HepG2 (cell line): Measurements from ENCODE around the gene TMEM62. TPM values are rescaled to one million over a fixed set of nuclear protein-coding genes. Genes with fewer than 3 reads are reported as not detected.
A peak's percentile ranks its signal among the peaks of the same experiment; 100 is the strongest.

Experiments used
- FIP1L1 ChIP-seq: fragments of 200-400 bp; formaldehyde crosslinking; IDR thresholded peaks from 2 replicates; pipeline ENCODE4 v1.6.1; 2018; ENCODE audit warnings: low read depth, mild to moderate bottlenecking, low read length, moderate library complexity, borderline replicate concordance; ENCODE audit not compliant: insufficient read depth
- FLYWCH1 ChIP-seq: sonication (generic); formaldehyde crosslinking; IDR thresholded peaks from 2 replicates; pipeline ENCODE4 v1.8.1; 2023; ENCODE audit warnings: mild to moderate bottlenecking, missing genetic modification reagents
- GABPB1 ChIP-seq: IDR thresholded peaks from 2 replicates; pipeline ENCODE4 v1.6.1; 2016; ENCODE audit warnings: mild to moderate bottlenecking, missing genetic modification reagents, moderate library complexity, missing compliant biosample characterization
- HNRNPUL1 ChIP-seq: fragments of 200-400 bp; formaldehyde crosslinking; IDR thresholded peaks from 2 replicates; pipeline ENCODE4 v1.6.1; 2017; ENCODE audit warnings: low read depth, mild to moderate bottlenecking, low read length, moderate library complexity
- KLF12 ChIP-seq: sonication (generic); formaldehyde crosslinking; IDR thresholded peaks from 2 replicates; pipeline ENCODE4 v1.4.0; 2020; ENCODE audit warnings: missing genetic modification reagents, borderline replicate concordance
- KLF6 ChIP-seq: IDR thresholded peaks from 2 replicates; pipeline ENCODE4 v1.8.0; 2016; ENCODE audit warnings: missing biosample characterization, missing genetic modification reagents
- MAFG ChIP-seq: sonication (generic); formaldehyde crosslinking; IDR thresholded peaks from 2 replicates; pipeline ENCODE4 v1.5.1; 2020; ENCODE audit warnings: mild to moderate bottlenecking, missing genetic modification reagents
- NFIC ChIP-seq: IDR thresholded peaks from 2 replicates; pipeline ENCODE4 v1.6.1; 2012; ENCODE audit warnings: mild to moderate bottlenecking, low read length, inconsistent platforms
- ONECUT2 ChIP-seq: sonication (generic); formaldehyde crosslinking; IDR thresholded peaks from 2 replicates; pipeline ENCODE4 v1.4.0; 2020; ENCODE audit warnings: missing genetic modification reagents
- PAWR ChIP-seq: sonication (generic); formaldehyde crosslinking; IDR thresholded peaks from 2 replicates; pipeline ENCODE4 v1.4.0; 2020; ENCODE audit warnings: missing genetic modification reagents, mild to moderate bottlenecking, borderline replicate concordance
- RXRB ChIP-seq: IDR thresholded peaks from 2 replicates; pipeline ENCODE4 v1.6.1; 2016; ENCODE audit warnings: borderline replicate concordance, missing genetic modification reagents, missing compliant biosample characterization
- SIX1 ChIP-seq: sonication (generic); formaldehyde crosslinking; IDR thresholded peaks from 2 replicates; pipeline ENCODE4 v1.4.0; 2020; ENCODE audit warnings: missing genetic modification reagents, borderline replicate concordance
- SMARCE1 ChIP-seq: fragments of 450-650 bp; IDR thresholded peaks from 2 replicates; pipeline ENCODE4 v1.6.1; 2017; ENCODE audit warnings: borderline replicate concordance
- SRSF9 ChIP-seq: fragments of 200-400 bp; formaldehyde crosslinking; IDR thresholded peaks from 2 replicates; pipeline ENCODE4 v1.6.1; 2018; ENCODE audit warnings: borderline replicate concordance, mild to moderate bottlenecking, low read depth, low read length; ENCODE audit not compliant: insufficient read depth, poor library complexity, severe bottlenecking
- TRIM24 ChIP-seq: sonication (generic); formaldehyde crosslinking; IDR thresholded peaks from 2 replicates; pipeline ENCODE4 v1.8.0; 2022; ENCODE audit warnings: mild to moderate bottlenecking, missing genetic modification reagents
- WIZ ChIP-seq: sonication (generic); formaldehyde crosslinking; IDR thresholded peaks from 2 replicates; pipeline ENCODE4 v1.5.1; 2020; ENCODE audit warnings: mild to moderate bottlenecking, missing genetic modification reagents
- ZNF326 ChIP-seq: sonication (generic); formaldehyde crosslinking; IDR thresholded peaks from 2 replicates; pipeline ENCODE4 v1.4.0; 2020; ENCODE audit warnings: missing genetic modification reagents, borderline replicate concordance
- ZNF607 ChIP-seq: sonication (generic); formaldehyde crosslinking; IDR thresholded peaks from 2 replicates; pipeline ENCODE4 v1.5.1; 2020; ENCODE audit warnings: missing genetic modification reagents, mild to moderate bottlenecking, borderline replicate concordance
- ZNF878 ChIP-seq: sonication (generic); formaldehyde crosslinking; IDR thresholded peaks from 2 replicates; pipeline ENCODE4 v1.8.1; 2023; ENCODE audit warnings: mild to moderate bottlenecking, missing genetic modification reagents, moderate library complexity
- ZSCAN9 ChIP-seq: IDR thresholded peaks from 2 replicates; pipeline ENCODE4 v1.6.1; 2016; ENCODE audit warnings: borderline replicate concordance
- ZZZ3 ChIP-seq: sonication (generic); formaldehyde crosslinking; IDR thresholded peaks from 2 replicates; pipeline ENCODE4 v1.4.0; 2020; ENCODE audit warnings: missing genetic modification reagents, mild to moderate bottlenecking, borderline replicate concordance
- polyA plus RNA-seq, 8 experiments: library from polyadenylated mRNA; depleted of rRNA in 3 of 8; stranded (reverse) in 7 of 8; unstranded in 1 of 8; fragments of >200 nt; fragmentation: Illumina TruSeq in 4 of 8; extraction: Trizol in 4 of 8; gene quantifications; 2 replicates each; pipeline versions ENCODE4 v1.2.1 to v1.2.3, GENCODE V29; 2011 to 2016; ENCODE audit warnings: low read depth in 4 of 8, missing spikeins in 1 of 8, mixed read lengths in 1 of 8; ENCODE audit not compliant: insufficient read depth in 1 of 8
- total RNA-seq, 5 experiments: library from RNA; depleted of rRNA; stranded (reverse); fragments of >200 nt; fragmentation: Illumina TruSeq; extraction: Trizol; gene quantifications; 2 replicates each; pipeline ENCODE4 v1.2.3, GENCODE V29; 2016; ENCODE audit warnings: low read depth in 1 of 5
- TF ChIP-seq, protein P1 (sequence below): IDR thresholded peaks from 2 replicates; pipeline ENCODE4 v1.6.1; 2016; ENCODE audit warnings: low read depth, borderline replicate concordance
- TF ChIP-seq, protein P2 (sequence below): sonication (generic); formaldehyde crosslinking; IDR thresholded peaks from 2 replicates; pipeline ENCODE4 v1.5.1; 2020; ENCODE audit warnings: mild to moderate bottlenecking, missing genetic modification reagents, moderate library complexity
- TF ChIP-seq, protein P3 (sequence below): sonication (generic); formaldehyde crosslinking; IDR thresholded peaks from 2 replicates; pipeline ENCODE4 v1.4.0; 2020; ENCODE audit warnings: missing genetic modification reagents

Gene TMEM62
- total and polyA plus RNA-seq, 2 of the 13 experiments (the other 11 are each of a cell fraction or from before 2014, with no cell fraction given): 14.2 to 20.9 TPM

GRCh38 chr15:43185157-43186002 is 52.0 kb downstream of the TMEM62 start, which contains the start of gene CCNDBP1 (continued):
- TF ChIP-seq, protein P1, sequence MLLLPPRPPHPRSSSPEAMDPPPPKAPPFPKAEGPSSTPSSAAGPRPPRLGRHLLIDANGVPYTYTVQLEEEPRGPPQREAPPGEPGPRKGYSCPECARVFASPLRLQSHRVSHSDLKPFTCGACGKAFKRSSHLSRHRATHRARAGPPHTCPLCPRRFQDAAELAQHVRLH (CRISPR knock-in tag): no peak; the same call in none of the 2 replicates
- TF ChIP-seq RXRB (CRISPR knock-in tag) (peak; percentile 50; the same call in 1 of the 2 replicates), NFIC (no peak), TRIM24 (no peak), MAFG (CRISPR knock-in tag) (no peak), WIZ (CRISPR knock-in tag) (no peak), ZNF878 (0 out of 2 replicates have a peak, but pooled peaks have one; percentile 9), SMARCE1 (no peak), ZSCAN9 (CRISPR knock-in tag) (0 out of 2 replicates have a peak, but pooled peaks have one; percentile 41), SIX1 (no peak; the same call in 1 of the 2 replicates), KLF6 (CRISPR knock-in tag) (no peak; the same call in 1 of the 2 replicates), ZNF326 (CRISPR knock-in tag) (0 out of 2 replicates have a peak, but pooled peaks have one; percentile 49), FIP1L1 (0 out of 2 replicates have a peak, but pooled peaks have one; percentile 56), FLYWCH1 (CRISPR knock-in tag) (no peak), GABPB1 (peak; percentile 96), HNRNPUL1 (no peak; the same call in 1 of the 2 replicates), ONECUT2 (CRISPR knock-in tag) (no peak), KLF12 (CRISPR knock-in tag) (peak; percentile 91), PAWR (no peak), ZNF607 (CRISPR knock-in tag) (no peak), ZZZ3 (peak; percentile 1; the same call in 1 of the 2 replicates), SRSF9 (no peak)
- TF ChIP-seq, protein P2, sequence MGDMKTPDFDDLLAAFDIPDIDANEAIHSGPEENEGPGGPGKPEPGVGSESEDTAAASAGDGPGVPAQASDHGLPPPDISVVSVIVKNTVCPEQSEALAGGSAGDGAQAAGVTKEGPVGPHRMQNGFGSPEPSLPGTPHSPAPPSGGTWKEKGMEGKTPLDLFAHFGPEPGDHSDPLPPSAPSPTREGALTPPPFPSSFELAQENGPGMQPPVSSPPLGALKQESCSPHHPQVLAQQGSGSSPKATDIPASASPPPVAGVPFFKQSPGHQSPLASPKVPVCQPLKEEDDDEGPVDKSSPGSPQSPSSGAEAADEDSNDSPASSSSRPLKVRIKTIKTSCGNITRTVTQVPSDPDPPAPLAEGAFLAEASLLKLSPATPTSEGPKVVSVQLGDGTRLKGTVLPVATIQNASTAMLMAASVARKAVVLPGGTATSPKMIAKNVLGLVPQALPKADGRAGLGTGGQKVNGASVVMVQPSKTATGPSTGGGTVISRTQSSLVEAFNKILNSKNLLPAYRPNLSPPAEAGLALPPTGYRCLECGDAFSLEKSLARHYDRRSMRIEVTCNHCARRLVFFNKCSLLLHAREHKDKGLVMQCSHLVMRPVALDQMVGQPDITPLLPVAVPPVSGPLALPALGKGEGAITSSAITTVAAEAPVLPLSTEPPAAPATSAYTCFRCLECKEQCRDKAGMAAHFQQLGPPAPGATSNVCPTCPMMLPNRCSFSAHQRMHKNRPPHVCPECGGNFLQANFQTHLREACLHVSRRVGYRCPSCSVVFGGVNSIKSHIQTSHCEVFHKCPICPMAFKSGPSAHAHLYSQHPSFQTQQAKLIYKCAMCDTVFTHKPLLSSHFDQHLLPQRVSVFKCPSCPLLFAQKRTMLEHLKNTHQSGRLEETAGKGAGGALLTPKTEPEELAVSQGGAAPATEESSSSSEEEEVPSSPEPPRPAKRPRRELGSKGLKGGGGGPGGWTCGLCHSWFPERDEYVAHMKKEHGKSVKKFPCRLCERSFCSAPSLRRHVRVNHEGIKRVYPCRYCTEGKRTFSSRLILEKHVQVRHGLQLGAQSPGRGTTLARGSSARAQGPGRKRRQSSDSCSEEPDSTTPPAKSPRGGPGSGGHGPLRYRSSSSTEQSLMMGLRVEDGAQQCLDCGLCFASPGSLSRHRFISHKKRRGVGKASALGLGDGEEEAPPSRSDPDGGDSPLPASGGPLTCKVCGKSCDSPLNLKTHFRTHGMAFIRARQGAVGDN: peak; percentile 93
- TF ChIP-seq, protein P3, sequence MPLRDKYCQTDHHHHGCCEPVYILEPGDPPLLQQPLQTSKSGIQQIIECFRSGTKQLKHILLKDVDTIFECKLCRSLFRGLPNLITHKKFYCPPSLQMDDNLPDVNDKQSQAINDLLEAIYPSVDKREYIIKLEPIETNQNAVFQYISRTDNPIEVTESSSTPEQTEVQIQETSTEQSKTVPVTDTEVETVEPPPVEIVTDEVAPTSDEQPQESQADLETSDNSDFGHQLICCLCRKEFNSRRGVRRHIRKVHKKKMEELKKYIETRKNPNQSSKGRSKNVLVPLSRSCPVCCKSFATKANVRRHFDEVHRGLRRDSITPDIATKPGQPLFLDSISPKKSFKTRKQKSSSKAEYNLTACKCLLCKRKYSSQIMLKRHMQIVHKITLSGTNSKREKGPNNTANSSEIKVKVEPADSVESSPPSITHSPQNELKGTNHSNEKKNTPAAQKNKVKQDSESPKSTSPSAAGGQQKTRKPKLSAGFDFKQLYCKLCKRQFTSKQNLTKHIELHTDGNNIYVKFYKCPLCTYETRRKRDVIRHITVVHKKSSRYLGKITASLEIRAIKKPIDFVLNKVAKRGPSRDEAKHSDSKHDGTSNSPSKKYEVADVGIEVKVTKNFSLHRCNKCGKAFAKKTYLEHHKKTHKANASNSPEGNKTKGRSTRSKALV: no peak
